ENCODE measurements around the gene RHPN2. TPM values are rescaled to one million over a fixed set of nuclear protein-coding genes. Genes with fewer than 3 reads are reported as not detected.
"Not testable (repeated sequence)": the region's sequence is repeated elsewhere in the genome, so short reads cannot be mapped to it uniquely, and the experiment has no call there.

RHPN2 gene
- total RNA-seq, 2 donors from 2014 or later, result 2.3 TPM

DNA sequence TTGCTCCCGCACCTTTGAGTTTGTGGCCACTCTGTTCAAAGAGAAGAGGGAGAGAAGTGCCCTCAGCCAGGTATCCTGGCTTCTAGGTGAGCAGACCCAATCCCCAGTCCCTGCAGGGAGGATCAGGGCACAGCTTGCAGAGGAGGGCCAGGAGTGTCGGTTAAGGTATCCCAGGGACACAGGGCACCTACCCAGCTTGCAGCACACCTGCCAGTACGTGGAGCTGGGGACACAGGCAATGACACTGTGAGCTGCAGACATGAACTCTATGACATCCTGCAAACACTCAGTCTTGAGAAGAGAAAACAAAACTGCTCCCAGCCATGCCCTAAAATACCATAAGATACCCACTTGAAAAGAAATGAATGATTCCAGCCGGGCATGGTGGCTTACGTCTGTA, 38.1 kb downstream of the RHPN2 start:
- not testable (repeated sequence) for H3K36me3 Mint-ChIP-seq (ENCODE audit: low read depth); H3K9me3 Mint-ChIP-seq; ATAC-seq (replicated peaks); H3K27ac Mint-ChIP-seq; H3K4me1 Mint-ChIP-seq; H3K4me3 Mint-ChIP-seq; H3K27me3 Mint-ChIP-seq

DNA sequence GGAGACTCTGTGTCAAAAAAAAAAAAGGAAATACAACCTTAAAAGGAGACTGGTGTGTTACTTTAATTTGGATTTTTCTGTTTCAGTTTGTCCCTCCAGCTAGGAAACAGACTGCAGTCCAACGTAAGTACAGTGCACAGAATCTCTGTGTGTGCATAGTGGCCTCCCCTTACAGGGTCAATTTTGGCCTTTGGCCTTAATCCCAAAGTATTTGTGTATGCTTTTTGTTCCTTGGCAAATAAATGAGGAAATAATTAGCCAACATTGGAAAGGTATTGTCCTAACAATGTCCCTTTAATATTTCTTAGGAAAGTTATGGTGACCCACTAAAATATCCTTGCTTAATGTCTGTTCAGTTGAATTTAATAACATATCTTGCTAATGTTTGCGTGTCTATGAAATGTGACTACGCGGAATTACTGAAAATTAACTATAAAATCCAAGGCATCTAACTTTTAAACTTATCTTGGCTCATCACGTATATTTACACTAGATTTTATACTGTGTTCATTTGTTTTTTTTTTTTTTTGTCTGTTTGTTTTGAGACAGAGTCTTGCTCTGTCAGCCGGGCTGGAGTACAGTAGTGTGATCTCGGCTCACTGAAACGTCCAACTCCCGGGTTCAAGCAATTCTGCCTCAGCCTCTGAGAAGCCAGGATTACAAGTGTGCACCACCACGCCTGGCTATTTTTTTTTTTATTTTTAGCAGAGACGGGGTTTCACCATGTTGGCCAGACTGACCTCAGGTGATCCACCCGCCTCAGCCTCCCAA, 39.0 kb downstream of the RHPN2 start:
- ATAC-seq (replicated peaks); H3K36me3 Mint-ChIP-seq (ENCODE audit: low read depth); H3K4me3 Mint-ChIP-seq; H3K27me3 Mint-ChIP-seq; H3K9me3 Mint-ChIP-seq; H3K4me1 Mint-ChIP-seq; H3K27ac Mint-ChIP-seq: not testable (repeated sequence)

DNA sequence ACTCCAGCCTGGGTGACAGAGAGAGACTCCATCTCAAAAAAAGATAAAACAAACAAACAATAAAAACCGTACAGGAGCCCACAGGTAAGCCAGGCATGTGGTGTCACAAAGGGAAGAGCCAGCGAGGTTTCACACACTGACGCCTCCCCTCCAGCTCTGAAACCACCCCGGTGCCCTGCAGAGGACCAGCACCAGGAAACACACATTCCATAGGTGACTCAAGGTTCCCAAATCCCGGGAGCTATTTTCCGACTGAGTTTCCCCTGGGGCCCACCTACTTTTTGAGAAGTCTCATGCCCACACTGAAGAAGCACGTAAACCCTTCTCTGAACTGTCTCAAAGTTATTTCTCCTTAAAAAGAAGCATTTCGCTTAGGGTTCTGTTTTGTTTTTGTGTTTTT, 40.3 kb downstream of the RHPN2 start:
- no peak for ATAC-seq (replicated peaks)

DNA sequence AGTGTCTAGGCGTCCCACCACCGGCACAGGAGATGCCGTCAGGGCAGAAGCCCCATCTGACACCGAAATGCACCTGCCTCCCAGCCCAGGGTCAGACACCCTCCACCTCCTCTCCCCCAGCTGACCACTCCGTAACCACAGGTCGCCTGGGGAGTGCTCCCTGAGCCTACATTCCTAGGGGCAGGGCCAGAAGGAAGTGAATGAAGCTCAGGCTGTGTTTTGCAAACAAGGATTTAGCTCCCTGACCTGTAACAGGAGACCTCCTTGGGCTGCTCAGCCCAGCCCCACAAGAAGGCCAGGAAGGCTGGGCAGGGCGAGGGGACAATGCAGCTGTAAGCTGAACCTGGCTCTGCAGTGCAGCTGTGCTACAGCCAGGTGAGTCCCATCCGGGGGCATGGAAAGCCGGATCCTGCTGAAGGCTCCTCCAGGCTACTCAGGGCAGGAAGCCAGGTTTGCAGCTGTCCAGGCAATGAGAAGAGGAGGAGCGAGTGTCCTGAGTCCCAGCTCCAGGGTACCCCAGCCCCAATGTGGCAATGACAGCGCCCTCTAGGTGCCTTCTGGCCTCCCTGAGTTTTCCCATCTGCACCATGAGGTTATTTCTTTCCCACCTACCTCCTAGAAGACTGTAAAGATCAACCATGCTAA, 42.1 kb downstream of the RHPN2 start:
- Mint-ChIP-seq H3K36me3 (ENCODE audit: low read depth) (no peaks in the 10 kb centered on the region), H3K27me3 (no peaks in the 10 kb centered on the region), H3K9me3 (no peaks in the 10 kb centered on the region), H3K4me3 (no peak overlapping the region), H3K27ac (no peak overlapping the region), H3K4me1 (no peaks in the 10 kb centered on the region)
- ATAC-seq (replicated peaks), result no peak

More for the DNA sequence above, 40.3 kb downstream of the RHPN2 start:
- no peaks in the 10 kb centered on the region for H3K36me3 Mint-ChIP-seq (ENCODE audit: low read depth)
- no peaks in the 10 kb centered on the region for H3K27me3 Mint-ChIP-seq
- no peaks in the 10 kb centered on the region for H3K4me1 Mint-ChIP-seq
- no peak overlapping the region for H3K27ac Mint-ChIP-seq
- H3K4me3 Mint-ChIP-seq, result no peak overlapping the region
- peaks cover 4% of the 10 kb centered on the region for H3K9me3 Mint-ChIP-seq

DNA sequence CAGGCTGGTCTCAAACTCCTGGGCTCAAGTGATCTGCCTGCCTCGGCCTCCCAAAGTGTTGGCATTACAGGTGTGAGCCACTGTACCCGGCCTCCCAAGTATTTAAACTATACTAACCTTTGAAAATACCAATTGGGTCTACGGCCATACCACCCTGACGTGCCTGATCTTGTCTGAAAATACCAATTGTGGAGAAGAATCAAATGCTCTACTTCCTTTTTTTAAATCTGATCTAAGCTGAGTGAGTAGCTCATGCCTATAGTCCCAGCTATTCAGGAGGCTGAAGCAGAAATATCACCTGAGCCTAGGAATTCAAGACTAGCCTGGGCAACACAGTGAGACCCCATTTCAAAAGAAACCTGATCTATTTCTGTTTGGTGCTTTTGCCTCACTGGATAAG, 53.8 kb downstream of the RHPN2 start:
- not testable (repeated sequence) for H3K4me3 Mint-ChIP-seq; H3K27ac Mint-ChIP-seq; H3K4me1 Mint-ChIP-seq; H3K36me3 Mint-ChIP-seq (ENCODE audit: low read depth); H3K27me3 Mint-ChIP-seq; H3K9me3 Mint-ChIP-seq; ATAC-seq (replicated peaks)

DNA sequence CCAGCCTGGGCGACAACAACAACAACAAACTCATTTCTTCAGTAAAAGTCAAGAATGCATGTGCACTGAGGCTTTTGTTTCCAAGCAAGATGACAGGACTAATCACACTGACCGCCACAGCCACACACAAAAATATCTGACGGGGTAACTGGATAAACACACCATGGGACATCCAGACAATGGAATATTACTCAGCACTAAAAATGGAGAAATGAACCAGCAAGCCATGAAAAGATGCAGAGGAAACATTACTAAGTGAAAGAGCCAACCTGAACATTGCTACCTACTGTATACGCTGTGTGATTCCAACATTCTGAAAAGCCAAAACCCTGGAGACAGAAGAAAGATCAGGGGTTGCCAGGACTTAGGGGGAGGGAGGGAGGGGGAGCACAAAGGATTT, 56.0 kb downstream of the RHPN2 start:
- no peaks in the 10 kb centered on the region for H3K9me3 Mint-ChIP-seq
- H3K4me3 Mint-ChIP-seq, result no peak overlapping the region
- no peaks in the 10 kb centered on the region for H3K27me3 Mint-ChIP-seq
- no peaks in the 10 kb centered on the region for H3K36me3 Mint-ChIP-seq (ENCODE audit: low read depth)
- no peak for ATAC-seq (replicated peaks)
- H3K4me1 Mint-ChIP-seq, result no peaks in the 10 kb centered on the region
- H3K27ac Mint-ChIP-seq, result no peak overlapping the region

DNA sequence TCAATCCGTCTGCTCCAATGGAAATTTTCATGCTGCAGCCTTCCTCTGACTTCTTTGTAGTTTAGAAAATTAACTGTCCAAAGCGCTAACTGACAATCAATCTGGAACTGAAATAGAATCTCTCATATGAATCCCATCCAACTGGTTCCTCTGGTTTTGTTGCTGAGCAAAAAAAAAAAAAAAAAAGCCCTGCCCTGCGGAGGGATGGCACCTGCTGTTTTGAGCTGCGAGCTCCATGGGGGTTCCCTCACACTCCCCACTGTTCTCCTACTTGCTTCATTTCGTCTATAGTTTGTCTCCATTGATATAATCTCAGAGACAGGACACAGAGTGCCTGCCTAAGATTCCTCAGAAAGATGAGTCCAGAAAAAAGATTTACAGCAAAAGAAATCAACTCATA, 59.2 kb downstream of the RHPN2 start:
- H3K27ac Mint-ChIP-seq, result no peak overlapping the region
- no peak overlapping the region for H3K4me3 Mint-ChIP-seq
- no peaks in the 10 kb centered on the region for H3K36me3 Mint-ChIP-seq (ENCODE audit: low read depth)
- peaks cover 4% of the 10 kb centered on the region for H3K4me1 Mint-ChIP-seq
- H3K9me3 Mint-ChIP-seq, result no peaks in the 10 kb centered on the region
- ATAC-seq (replicated peaks), result no peak
- H3K27me3 Mint-ChIP-seq, result no peaks in the 10 kb centered on the region

DNA sequence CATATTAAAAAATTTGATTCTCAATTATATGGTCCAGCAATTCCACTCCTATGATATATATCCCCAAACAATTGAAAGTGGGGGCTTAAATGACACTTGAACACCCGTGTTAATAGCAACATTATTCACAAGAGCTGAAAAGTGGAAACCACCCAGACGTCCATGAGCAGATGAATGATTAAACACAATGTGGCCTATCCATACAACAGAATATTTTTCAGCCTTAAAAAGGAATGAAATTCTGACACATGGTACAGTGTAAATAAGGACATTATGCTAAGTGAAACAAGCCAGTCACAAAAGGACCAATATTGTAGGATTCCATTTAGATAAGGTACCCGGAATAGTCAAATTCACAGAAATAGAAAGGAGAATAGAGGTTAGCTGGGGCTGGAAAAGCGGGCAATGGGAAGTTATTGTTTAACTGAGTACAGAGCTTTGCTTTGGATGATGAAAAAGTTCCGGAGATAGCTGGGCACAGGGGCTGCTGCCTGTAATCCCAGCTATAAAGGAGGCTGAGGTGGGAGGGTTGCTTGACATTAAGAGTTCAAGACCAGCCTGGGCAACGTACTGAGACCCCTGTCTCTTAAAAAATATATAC, 61.2 kb downstream of the RHPN2 start:
- not testable (repeated sequence) for H3K36me3 Mint-ChIP-seq (ENCODE audit: low read depth); H3K27ac Mint-ChIP-seq; H3K27me3 Mint-ChIP-seq

DNA sequence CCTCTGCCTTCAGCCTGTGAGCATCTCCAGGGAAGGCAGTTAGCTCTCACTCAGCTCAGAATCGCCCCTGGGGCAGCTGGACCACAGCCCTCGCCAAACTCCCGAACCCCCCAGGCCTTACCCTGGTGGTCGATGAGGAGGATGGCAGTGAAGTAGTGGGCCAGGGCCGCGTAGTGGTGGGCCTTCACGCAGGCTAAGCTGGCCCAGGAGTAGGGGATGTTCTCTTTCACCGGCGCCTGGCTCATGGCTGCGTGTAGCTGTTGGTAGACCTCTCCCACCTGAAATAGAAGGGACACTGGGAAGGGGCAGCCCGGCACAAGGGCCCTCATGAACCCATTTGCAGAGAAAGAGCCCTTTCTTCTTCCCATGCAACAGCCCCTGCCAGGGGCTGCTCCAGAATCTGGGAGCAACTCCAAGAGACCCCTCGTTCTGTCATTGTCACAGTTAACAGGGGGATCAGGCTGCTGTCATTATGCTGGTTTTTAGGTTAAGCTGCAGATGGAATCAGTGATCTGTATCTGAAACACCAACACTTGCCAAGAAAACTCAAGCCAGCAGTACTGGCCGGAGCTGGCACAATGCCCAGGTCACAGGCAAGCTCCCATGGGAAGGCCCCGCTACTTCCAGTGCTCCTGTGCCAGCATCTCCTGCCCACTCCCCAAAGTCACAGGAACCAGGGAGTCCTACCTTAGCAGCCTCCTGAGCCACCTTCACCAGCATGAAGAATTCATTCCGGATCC, 62.4 kb downstream of the RHPN2 start:
- ATAC-seq (replicated peaks); H3K9me3 Mint-ChIP-seq; H3K36me3 Mint-ChIP-seq (ENCODE audit: low read depth); H3K4me3 Mint-ChIP-seq; H3K27me3 Mint-ChIP-seq; H3K27ac Mint-ChIP-seq: not testable (repeated sequence)
- peaks cover 11% of the 10 kb centered on the region for H3K4me1 Mint-ChIP-seq

More for the DNA sequence above, 61.2 kb downstream of the RHPN2 start:
- not testable (repeated sequence) for H3K4me3 Mint-ChIP-seq; H3K4me1 Mint-ChIP-seq; ATAC-seq (replicated peaks); H3K9me3 Mint-ChIP-seq

DNA sequence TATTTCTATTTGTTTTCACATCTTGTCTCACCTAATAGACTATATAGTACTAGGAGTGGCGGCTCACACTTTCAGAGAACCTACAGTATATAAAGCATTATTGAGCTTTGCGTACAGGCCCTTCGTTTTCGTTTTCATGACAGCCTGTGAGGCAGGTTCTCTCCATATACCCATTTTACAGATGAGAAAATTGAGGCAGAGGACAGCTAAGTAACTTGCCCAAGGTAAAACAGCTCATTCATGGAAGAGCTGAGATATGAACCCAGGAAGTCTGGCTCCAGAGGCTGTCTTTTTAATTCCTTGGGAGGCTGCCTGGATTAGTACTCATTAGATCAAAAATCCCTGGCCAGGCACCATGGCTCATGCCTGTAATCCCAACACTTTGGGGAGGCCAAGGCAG, 63.8 kb downstream of the RHPN2 start:
- ATAC-seq (replicated peaks), result no peak
- no peaks in the 10 kb centered on the region for H3K27me3 Mint-ChIP-seq
- peaks cover 11% of the 10 kb centered on the region for H3K4me1 Mint-ChIP-seq
- H3K27ac Mint-ChIP-seq, result peak overlapping the region; percentile 11
- no peaks in the 10 kb centered on the region for H3K9me3 Mint-ChIP-seq
- H3K36me3 Mint-ChIP-seq (ENCODE audit: low read depth), result no peaks in the 10 kb centered on the region
- peak overlapping the region; percentile 3 for H3K4me3 Mint-ChIP-seq

DNA sequence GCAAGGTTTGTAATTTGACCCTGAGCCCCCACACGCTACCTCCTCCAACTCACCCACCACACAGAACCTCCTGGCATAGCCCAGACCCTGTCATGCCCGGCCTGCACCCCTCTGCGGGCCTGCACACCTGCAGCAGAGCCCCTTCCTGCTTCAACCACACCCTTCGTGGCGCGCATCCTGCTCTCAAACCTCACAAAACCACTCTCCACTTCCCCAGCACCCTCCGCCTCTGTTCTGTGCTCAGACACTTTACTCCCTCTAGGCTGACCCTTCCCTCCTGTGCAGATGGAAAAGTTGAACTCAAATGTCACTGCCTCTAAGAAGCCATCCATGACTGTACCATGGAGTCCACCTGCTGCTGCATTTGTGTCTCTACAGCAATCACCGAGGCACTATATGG, 64.2 kb downstream of the RHPN2 start:
- ATAC-seq (replicated peaks), result peak; percentile 29
- peak overlapping the region; percentile 11 for H3K27ac Mint-ChIP-seq
- no peaks in the 10 kb centered on the region for H3K9me3 Mint-ChIP-seq
- no peaks in the 10 kb centered on the region for H3K27me3 Mint-ChIP-seq
- peak overlapping the region; percentile 3 for H3K4me3 Mint-ChIP-seq
- no peaks in the 10 kb centered on the region for H3K36me3 Mint-ChIP-seq (ENCODE audit: low read depth)
- H3K4me1 Mint-ChIP-seq, result peaks cover 11% of the 10 kb centered on the region

DNA sequence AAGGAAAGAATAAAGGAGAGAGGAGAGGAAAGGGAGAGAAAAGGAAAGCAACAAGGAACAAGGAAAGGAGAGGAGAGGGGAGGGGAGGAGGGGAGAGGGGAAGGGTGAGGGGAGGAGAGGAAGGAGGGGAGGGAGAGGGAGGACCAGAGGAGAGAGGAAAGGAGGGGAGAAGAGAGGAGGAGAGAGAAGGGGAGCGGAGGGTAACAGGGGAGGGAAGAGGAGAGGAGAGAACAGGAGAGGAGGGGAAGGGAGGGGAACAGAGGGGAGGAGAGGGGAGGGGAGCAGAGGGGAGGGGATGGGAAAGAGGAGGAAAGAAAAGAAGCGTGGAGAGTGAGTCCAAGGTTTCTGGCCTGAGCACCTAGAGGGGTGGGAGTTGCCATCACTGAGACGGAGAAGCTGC, 66.0 kb downstream of the RHPN2 start:
- no peak overlapping the region for H3K4me3 Mint-ChIP-seq
- H3K4me1 Mint-ChIP-seq, result peaks cover 11% of the 10 kb centered on the region
- H3K27ac Mint-ChIP-seq, result no peak overlapping the region
- H3K27me3 Mint-ChIP-seq, result no peaks in the 10 kb centered on the region
- no peak for ATAC-seq (replicated peaks)
- H3K9me3 Mint-ChIP-seq, result no peaks in the 10 kb centered on the region
- H3K36me3 Mint-ChIP-seq (ENCODE audit: low read depth), result no peaks in the 10 kb centered on the region

DNA sequence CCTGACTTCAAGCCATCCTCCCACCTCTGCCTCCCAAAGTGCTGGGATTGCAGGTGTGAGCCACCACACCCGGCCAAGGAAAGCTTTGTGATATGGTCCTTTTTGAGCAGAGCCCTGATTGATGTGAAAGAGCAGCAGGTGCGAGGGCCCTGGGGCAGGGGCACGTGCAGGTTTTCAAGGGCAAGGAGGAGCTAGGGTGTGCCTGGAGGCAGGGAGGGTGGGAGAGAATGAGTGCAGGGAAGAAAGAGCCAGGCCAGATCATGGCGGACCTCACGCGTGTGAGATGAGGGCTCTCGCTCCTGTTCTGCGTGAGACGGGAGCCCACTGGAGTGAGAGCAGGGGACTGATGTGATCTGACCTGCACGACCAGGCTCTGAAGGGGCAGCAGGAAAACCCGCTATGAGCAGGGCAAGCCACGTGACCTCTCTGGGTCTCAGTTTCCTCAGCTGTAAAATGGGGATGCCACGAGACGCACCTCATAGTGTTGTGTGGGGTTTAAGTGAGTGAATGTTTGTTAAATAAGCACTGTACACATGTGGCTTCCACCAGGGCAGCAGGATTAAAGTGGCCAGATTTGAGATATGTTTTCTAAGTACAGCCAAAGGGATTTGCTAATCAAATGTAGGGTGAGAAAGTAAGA, 66.9 kb downstream of the RHPN2 start:
- H3K9me3 Mint-ChIP-seq, result no peaks in the 10 kb centered on the region
- peaks cover 11% of the 10 kb centered on the region for H3K4me1 Mint-ChIP-seq
- no peak overlapping the region for H3K27ac Mint-ChIP-seq
- no peak for ATAC-seq (replicated peaks)
- H3K36me3 Mint-ChIP-seq (ENCODE audit: low read depth), result no peaks in the 10 kb centered on the region
- no peak overlapping the region for H3K4me3 Mint-ChIP-seq
- no peaks in the 10 kb centered on the region for H3K27me3 Mint-ChIP-seq

DNA sequence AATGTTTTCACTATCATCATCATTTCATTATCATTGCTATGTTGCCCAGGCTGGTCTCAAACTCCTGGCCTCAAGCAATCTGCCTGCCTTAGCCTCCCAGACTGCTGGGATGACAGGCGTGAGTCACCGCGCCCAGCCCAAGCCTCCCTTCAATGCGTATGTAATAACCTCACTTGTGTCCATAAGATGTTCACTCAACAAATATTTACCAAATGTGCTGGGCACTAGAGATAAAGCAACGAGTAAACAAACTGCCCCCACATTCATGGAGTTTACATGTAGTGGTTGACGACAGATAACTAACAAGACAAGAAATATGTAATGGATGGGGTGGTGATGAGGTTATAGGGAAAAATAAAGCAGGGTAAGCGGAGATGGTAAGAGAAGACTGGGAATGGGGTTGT, 67.6 kb downstream of the RHPN2 start:
- not testable (repeated sequence) for ATAC-seq (replicated peaks); H3K27ac Mint-ChIP-seq; H3K9me3 Mint-ChIP-seq; H3K4me3 Mint-ChIP-seq; H3K27me3 Mint-ChIP-seq; H3K36me3 Mint-ChIP-seq (ENCODE audit: low read depth)
- peaks cover 11% of the 10 kb centered on the region for H3K4me1 Mint-ChIP-seq

All from activated T-helper 17 cell treated with anti-CD3 and anti-CD28 coated beads, Interleukin-2, amount 50 U/mL, for 72 hours (primary cell).